ENCODE results near the gene SMCO2. TPM values are rescaled to one million over a fixed set of nuclear protein-coding genes. Genes with fewer than 3 reads are reported as not detected.

Gene SMCO2
- total and polyA plus RNA-seq, 9 of the 15 experiments (the other 6 are each of a cell fraction or from before 2014, with no cell fraction given): not detected

- Histone ChIP-seq H3K9ac (ENCODE audit: insufficient read depth in 1 of 2, low read depth in 2 of 2, low read length in 2 of 2) (no peak overlapping the region), H3K9me1 (ENCODE audit: control insufficient read depth, insufficient read depth, low read length) (no peaks in the 10 kb centered on the region), H3K4me2 (ENCODE audit: insufficient read depth, low read length) (no peak overlapping the region), H4K20me1 (replicated peaks; ENCODE audit: control insufficient read depth, insufficient read depth, low read length) (no peaks in the 10 kb centered on the region), H2AFZ (ENCODE audit: low read depth, low read length) (no peak overlapping the region), H3K27ac (ENCODE audit: extremely low read depth, low read depth, low read length) (no peak overlapping the region), H3K4me1 (replicated peaks in 1 of 2; ENCODE audit: control insufficient read depth in 2 of 2, insufficient read depth in 2 of 2, low read length in 2 of 2) (no peaks in the 10 kb centered on the region; a peak in 1 of 5 replicates), H3K36me3 (ENCODE audit: control insufficient read depth, insufficient read depth, low read length) (no peaks in the 10 kb centered on the region), H3K4me3 (no peak overlapping the region), H3K27me3 (ENCODE audit: control insufficient read depth in 2 of 2, insufficient read depth in 2 of 2, low read length in 2 of 2) (peaks cover 0 to 3% of the 10 kb centered on the region in 2 experiments; a peak in 2 of 5 replicates), H3K79me2 (ENCODE audit: control insufficient read depth, insufficient read depth, low read length) (no peaks in the 10 kb centered on the region), H3K9me3 (replicated peaks; ENCODE audit: control insufficient read depth, insufficient read depth, low read depth, low read length) (no peaks in the 10 kb centered on the region)
- POLR2A ChIA-PET: no interaction called here
- 0% methylated on average over 2 of the region's 3 CpGs for WGBS (ENCODE audit: insufficient coverage, low coverage, missing lambda C conversion rate)
- no peak for ATAC-seq
- TF ChIP-seq STAT5B (CRISPR knock-in tag; IDR thresholded peaks at IDR 0.05): no peak
- TF ChIP-seq ZNF146 (CRISPR knock-in tag; IDR thresholded peaks at IDR 0.05; ENCODE audit: unreplicated experiment): no peak
- no peak for TF ChIP-seq HBP1 (CRISPR knock-in tag; IDR thresholded peaks at IDR 0.05)
- TF ChIP-seq CHD7 (IDR thresholded peaks at IDR 0.05; ENCODE audit: low read depth, low read length): no peak
- no peak for TF ChIP-seq E2F4 (CRISPR knock-in tag; IDR thresholded peaks at IDR 0.05; ENCODE audit: low read depth)
- no peak for FAIRE-seq
- CTCF ChIA-PET (ENCODE audit: low intra/inter-chr PET ratio): no interaction called here
- no TSS peak for BruUV-seq (replicated peaks)
- intact Hi-C loops (cut with micrococcal nuclease) (no loop called here), in situ Hi-C loops (cut with MboI) (no loop called here)
- DNase-seq (ENCODE audit: extremely low read depth in 1 of 4, low spot score in 3 of 4): no peak
Observed at GRCh38 chr12:27427824-27428223, 18.7 kb upstream of the SMCO2 start.

Data from K562 (cell line).